Inferior parietal cortex (tissue), 1 donor: Measurements from ENCODE around the gene DEFB124.
"Not testable (repeated sequence)": the region's sequence is repeated elsewhere in the genome, so short reads cannot be mapped to it uniquely, and the experiment has no call there.

Experiments used
- DNase-seq: peaks from one replicate; pipeline ENCODE4 v3.0.0-alpha.2; 2016; ENCODE audit errors: extremely low spot score

DEFB124 gene

DNA sequence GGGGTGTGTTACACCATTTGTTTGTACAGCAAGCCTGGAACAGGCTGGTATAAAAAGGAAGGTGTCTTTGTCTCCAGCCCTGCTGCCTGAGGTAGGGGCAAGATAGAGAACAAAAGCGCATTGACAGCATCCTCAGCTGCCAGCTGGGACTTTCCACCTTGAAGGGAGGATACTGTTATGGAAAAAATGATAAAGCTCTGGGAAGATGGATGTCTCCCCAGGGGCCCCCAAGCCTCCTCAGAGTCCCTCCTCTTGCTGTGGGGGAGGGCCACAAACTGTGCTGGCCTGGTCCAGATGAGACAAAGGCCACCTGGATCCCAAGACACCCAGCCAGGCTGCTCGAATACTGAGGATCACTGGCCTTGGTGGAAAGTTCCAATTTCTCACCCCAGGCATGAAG, 13.2 kb upstream of the DEFB124 start:
- DNase-seq: no peak

- DNase-seq: no peak
Observed at GRCh38 chr20:31485450-31486339, 10.8 kb upstream of the DEFB124 start.

GRCh38 chr20:31484001-31484400, 9.1 kb upstream of the DEFB124 start:
- DNase-seq: no peak

DNA sequence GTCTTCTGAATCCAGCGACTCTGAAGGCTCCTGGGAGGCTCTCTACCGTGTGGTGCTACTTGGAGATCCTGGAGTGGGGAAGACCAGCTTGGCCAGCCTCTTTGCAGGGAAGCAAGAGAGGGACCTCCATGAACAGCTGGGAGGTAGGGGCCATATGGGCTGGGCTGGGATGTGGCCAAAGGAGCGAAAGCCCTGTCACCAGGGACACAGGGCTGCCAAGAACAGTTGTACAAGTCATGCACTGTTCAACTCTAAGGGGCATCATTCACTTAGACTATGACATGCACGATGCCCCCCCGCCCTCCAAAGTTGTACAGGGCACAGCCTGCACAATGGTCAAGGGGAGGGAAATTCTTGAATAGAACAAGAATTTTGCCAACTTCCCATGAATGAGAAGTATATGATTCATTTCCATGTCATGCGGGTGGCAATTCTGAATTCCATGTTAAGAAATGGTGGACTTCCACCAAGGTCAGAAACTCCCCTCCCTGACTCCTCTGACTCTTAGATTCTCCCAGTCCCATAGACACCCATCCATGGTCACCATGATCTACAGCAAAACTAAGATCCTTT, 1.8 kb upstream of the DEFB124 start:
- no peak for DNase-seq

DNA sequence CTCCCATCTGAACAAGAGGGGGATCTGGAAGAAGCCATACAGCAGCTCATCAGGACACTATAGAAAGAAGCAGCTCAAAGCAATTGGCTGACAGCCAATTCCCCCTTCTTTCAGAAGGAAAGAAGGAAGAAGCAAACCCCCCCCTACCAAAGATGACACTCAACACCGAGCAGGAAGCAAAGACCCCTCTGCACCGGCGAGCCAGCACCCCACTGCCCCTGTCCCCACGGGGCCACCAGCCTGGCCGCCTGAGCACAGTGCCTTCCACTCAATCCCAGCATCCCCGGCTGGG, 1.3 kb upstream of the DEFB124 start:
- no peak for DNase-seq

- DNase-seq: no peak
Observed at GRCh38 chr20:31475472-31476293, 756 bp upstream of the DEFB124 start.

DNA sequence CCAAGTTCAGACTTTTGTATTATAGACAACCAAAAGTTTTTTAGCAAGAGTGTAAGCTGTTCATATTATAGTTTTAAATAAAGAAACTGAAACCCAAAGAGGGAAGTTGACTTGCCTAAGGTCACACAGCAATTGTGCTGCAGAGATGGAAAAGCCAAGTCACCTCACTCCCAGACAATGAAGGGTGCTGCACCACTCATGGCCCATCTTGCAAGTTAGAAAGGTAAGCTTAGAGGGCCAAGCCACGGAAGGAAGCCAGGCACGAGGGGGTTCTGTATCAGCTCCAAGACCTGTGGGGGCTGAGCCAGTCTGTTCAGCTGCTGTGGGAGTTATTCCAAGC, 860 bp downstream of the DEFB124 start:
- no peak for DNase-seq

- DNase-seq: no peak
Observed at GRCh38 chr20:31473331-31474096, 1.4 kb downstream of the DEFB124 start.

DNA sequence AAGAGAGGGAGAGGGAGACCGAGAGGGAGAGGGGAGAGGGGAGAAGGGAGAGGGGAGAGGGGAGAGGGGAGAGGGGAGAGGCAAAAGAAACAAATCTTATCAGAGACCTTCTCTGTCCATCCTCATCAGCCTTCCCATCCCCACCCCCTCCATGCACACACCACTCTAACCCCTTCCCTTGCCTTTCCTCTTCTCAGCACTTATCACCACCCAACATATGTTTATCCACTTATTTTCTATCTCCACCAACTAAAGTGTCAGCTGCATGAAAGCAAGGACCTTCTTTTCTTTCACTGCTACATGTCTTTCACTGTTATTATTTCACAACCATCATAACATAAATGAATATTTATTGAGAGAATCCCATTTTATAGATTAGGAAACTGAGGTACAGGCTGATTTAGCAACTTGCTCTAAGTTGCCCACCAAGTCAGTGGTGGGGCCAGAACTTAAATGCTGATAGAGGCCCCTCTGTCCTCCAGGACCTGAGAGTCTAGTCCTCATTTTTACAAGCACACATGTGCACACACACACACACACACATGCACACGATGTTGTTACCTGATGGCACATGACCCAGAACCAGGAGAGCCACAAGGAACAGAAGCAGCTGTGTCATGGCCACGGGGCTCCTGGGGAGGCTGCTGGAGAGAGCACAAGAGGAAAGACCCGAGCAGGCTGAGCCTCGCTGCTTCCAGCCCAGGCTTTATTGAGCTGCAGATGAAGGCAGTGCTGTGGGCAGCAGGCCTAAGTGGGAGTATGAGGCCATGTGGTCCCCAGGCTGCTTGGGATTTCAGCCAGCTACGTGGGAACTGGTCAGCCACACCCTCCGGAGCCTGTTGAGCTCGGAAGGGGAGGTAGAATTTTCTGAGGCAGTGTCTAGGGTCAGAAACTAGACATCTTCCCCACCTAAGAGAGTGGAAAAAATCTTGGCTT, 2.3 kb downstream of the DEFB124 start:
- DNase-seq: no peak

GRCh38 chr20:31470946-31471345, 4.0 kb downstream of the DEFB124 start:
- not testable (repeated sequence) for DNase-seq

DNA sequence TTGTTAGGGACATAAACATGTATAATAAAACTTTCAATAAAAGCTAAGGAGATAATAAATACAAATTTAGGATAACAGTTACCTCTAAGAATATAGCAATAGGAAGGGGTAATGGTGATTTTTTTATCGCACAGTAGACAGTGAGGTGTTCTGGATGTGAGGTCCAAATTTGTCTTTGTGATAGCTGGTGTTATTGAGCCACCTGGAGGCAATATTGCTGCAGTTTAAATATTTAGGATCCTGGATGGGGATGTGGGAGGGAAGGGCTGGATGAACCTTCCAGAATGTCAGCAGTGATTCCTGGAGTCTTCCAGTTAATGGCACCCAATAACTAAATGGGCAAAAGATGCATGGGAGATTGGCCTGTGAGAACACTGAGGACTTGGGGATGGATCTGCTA, 20.6 kb downstream of the DEFB124 start:
- no peak for DNase-seq

GRCh38 chr20:31452575-31452974, 22.4 kb downstream of the DEFB124 start:
- no peak for DNase-seq

DNA sequence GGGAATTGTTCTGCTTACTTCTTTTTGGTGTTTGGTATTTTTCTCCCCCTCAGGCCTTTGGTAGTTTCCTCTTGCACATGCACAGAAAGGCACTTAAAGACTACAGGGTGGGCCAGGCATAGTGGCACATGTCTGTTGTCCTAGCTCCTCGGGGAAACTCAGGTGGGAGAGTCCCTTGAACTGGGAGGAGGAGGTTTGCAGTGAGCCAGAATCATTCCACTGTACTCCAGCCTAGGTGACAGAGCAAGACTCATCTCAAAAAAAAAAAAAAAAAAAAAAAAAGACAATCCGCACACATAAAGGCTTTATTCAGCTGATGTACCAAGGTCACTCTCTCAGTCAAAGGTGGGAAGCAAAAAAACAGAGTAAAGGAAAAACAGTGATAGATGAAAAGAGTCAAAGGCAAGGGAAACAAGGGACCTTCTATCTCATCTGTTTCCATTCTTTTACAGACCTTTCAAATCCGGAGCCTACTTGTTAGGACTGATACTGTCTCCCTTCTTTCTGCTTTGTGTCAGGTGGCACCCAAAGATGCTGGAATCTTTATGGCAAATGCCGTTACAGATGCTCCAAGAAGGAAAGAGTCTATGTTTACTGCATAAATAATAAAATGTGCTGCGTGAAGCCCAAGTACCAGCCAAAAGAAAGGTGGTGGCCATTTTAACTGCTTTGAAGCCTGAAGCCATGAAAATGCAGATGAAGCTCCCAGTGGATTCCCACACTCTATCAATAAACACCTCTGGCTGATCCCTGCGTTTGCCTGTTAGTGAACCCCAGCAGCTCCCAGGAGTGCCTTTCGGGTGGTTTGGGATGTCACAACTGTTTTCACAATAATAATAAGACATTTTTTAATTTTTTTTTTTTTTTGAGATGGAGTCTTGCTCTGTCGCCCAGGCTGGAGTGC, 25.2 kb downstream of the DEFB124 start:
- DNase-seq: no peak

DNA sequence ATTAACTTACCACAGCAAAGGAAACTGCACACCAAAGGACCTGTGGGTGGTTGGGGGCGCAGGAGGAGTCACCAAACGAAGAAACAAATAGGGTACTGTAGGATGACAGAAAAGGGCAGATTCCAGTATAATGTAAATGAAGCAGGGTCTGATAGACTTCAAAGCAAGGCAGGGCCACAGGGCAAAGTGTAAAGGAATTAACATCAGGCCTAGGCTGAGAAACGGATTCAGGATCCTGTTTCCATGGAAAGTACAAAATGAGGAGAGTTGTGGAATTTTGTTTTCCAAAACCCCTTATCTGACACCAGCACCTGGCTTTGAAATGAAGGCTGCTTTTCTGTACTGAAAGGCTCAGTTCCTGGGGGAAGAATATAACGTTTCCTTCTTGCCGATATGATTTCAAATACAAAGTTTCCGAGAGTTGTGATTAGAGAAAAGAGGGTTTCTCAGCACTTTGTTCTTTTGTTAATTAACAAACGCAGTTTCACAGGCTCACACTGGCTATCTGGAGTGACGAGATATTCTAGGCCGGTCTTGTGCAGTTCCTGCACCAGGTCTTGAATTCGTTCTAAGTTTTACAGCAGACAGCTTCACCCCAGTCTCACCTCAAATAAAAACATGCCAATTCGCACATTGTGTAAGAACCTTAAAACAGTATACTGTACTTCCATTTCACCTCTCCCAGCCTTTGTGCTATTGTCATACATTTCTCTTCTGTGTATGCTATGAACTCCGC, 28.7 kb downstream of the DEFB124 start:
- DNase-seq: no peak

DNA sequence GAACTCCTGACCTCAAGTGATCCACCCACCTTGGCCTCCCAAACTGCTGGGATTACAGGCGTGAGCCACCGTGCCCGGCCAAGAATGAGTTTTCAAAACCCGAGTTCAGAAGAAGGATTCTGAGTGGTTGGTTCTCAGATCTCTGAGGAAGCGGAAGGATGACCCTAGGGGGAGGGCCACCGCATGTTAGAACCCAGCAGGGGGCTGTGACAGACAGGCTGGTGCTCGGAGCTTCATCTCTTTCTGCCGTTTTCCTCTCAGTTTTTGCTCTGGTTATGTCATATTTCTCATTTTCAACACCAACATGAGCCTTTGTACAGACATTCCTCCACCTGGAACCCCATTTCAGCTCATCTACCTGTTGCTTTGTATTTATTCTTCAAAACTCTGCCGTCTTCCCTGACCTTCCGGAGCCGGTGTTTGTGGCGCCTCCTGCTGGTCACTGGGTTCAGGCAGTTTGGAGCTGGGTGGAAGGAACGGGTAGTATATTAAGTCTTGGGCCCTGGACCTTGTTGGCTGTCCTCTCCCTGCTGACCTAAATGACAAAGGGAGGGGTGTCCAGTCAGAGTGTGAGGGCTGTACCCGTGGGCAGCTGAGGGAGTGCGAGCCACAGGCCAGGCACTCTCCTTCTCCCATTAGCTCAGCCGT, 34.8 kb downstream of the DEFB124 start, which contains the start of gene DEFB123:
Gene DEFB123 (plus strand): TSS at position 621 of the 648 bp plus-strand sequence. CDS start 67 bp downstream, outside the sequence.
- DNase-seq: no peak

DNA sequence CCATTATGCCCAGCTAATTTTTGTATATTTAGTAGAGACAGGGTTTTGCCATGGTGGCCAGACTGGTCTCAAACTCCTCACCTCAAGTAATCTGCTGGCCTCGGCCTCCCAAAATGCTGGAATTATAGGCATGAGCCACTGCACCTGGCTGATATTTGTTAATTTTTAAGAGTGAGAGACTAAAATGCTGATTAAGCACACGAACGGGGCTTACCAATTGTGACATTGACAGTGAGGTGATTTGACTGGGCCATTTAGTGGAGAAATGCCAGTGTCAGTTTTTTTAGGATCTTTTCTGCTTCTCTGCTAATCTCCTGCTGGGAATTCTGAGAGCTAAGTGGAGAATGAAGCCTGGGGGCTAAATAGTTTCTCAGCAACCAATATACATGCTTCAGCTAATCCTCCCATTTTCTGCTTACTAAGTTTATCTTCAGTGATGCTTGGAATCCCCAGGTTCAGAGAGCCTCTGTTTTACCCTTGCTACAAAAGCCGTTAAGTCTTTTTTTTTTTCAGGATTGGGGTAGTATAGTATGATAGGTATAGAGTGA, 44.3 kb downstream of the DEFB124 start:
- DNase-seq: no peak

GRCh38 chr20:31427576-31427975, 47.4 kb downstream of the DEFB124 start:
- DNase-seq: not testable (repeated sequence)

GRCh38 chr20:31426891-31427551, 47.9 kb downstream of the DEFB124 start:
- not testable (repeated sequence) for DNase-seq
